HepG2 (cell line): ENCODE data around the gene CIAPIN1. TPM values are rescaled to one million over a fixed set of nuclear protein-coding genes. Genes with fewer than 3 reads are reported as not detected.

Experiments used
- ARNT2 ChIP-seq: sonication (generic); formaldehyde crosslinking; IDR thresholded peaks from 2 replicates; pipeline ENCODE4 v1.8.0; 2022; ENCODE audit warnings: mild to moderate bottlenecking, low read depth, missing genetic modification reagents, moderate library complexity
- BCLAF1 ChIP-seq: fragments of 450-650 bp; IDR thresholded peaks from 2 replicates; pipeline ENCODE4 v1.6.1; 2017; ENCODE audit warnings: mild to moderate bottlenecking
- GATAD2A ChIP-seq: IDR thresholded peaks from 2 replicates; pipeline ENCODE4 v1.6.1; 2016
- KLF13 ChIP-seq: sonication (generic); formaldehyde crosslinking; IDR thresholded peaks from 2 replicates; pipeline ENCODE4 v1.4.0; 2020; ENCODE audit warnings: mild to moderate bottlenecking, missing genetic modification reagents
- KLF6 ChIP-seq: IDR thresholded peaks from 2 replicates; pipeline ENCODE4 v1.8.0; 2016; ENCODE audit warnings: missing biosample characterization, missing genetic modification reagents
- MTF1 ChIP-seq: sonication (generic); formaldehyde crosslinking; IDR thresholded peaks from 2 replicates; pipeline ENCODE4 v1.5.0; 2020; ENCODE audit warnings: missing genetic modification reagents
- NR2C2 ChIP-seq: sonication (generic); formaldehyde crosslinking; IDR thresholded peaks from 2 replicates; pipeline ENCODE4 v1.4.0; 2020; ENCODE audit warnings: missing genetic modification reagents, mild to moderate bottlenecking, moderate library complexity, borderline replicate concordance
- PLRG1 ChIP-seq: fragments of 450-650 bp; conservative IDR thresholded peaks from 2 replicates; pipeline ENCODE4 v1.6.1; 2016
- RAD21 ChIP-seq: fragments of 450-650 bp; formaldehyde crosslinking; IDR thresholded peaks from 2 replicates; pipeline ENCODE4 v1.5.0; 2020; ENCODE audit warnings: mild to moderate bottlenecking
- RFX5 ChIP-seq: IDR thresholded peaks from 2 replicates; pipeline ENCODE4 v1.6.1; 2011; ENCODE audit warnings: low read depth, low read length, improper control_type of control experiment
- STAG1 ChIP-seq: sonication (generic); formaldehyde crosslinking; IDR thresholded peaks from 2 replicates; pipeline ENCODE4 v1.4.0; 2020; ENCODE audit warnings: missing genetic modification reagents
- TIGD3 ChIP-seq: sonication (generic); formaldehyde crosslinking; IDR thresholded peaks from 2 replicates; pipeline ENCODE4 v1.5.1; 2020; ENCODE audit warnings: mild to moderate bottlenecking, missing genetic modification reagents, borderline replicate concordance
- YEATS2 ChIP-seq: sonication (generic); formaldehyde crosslinking; IDR thresholded peaks from 2 replicates; pipeline ENCODE4 v1.4.0; 2020; ENCODE audit warnings: missing genetic modification reagents, borderline replicate concordance
- YY1 ChIP-seq: IDR thresholded peaks from 2 replicates; pipeline ENCODE4 v1.6.1; 2011; ENCODE audit warnings: low read length, low read depth, moderate library complexity, mild to moderate bottlenecking; ENCODE audit not compliant: insufficient read depth, insufficient replicate concordance
- ZBTB25 ChIP-seq: IDR thresholded peaks from 2 replicates; pipeline ENCODE4 v1.6.1; 2018; ENCODE audit warnings: missing genetic modification reagents
- ZKSCAN1 ChIP-seq: fragments of 150-350 bp; IDR thresholded peaks from 2 replicates; pipeline ENCODE4 v1.6.1; 2014; ENCODE audit warnings: low read length
- ZNF276 ChIP-seq: sonication (generic); formaldehyde crosslinking; IDR thresholded peaks from 2 replicates; pipeline ENCODE4 v1.4.0; 2020; ENCODE audit warnings: mild to moderate bottlenecking, low read depth, missing genetic modification reagents
- ZNF550 ChIP-seq: sonication (generic); formaldehyde crosslinking; IDR thresholded peaks from 2 replicates; pipeline ENCODE4 v1.4.0; 2020; ENCODE audit warnings: mild to moderate bottlenecking, missing genetic modification reagents, borderline replicate concordance
- ZNF704 ChIP-seq: sonication (generic); formaldehyde crosslinking; IDR thresholded peaks from 2 replicates; pipeline ENCODE4 v1.8.1; 2023; ENCODE audit warnings: mild to moderate bottlenecking, inconsistent platforms, moderate library complexity, missing genetic modification reagents, borderline replicate concordance
- ZNF879 ChIP-seq: sonication (generic); formaldehyde crosslinking; IDR thresholded peaks from 2 replicates; pipeline ENCODE4 v1.8.1; 2023; ENCODE audit warnings: missing genetic modification reagents
- polyA plus RNA-seq, 8 experiments: library from polyadenylated mRNA; depleted of rRNA in 3 of 8; stranded (reverse) in 7 of 8; unstranded in 1 of 8; fragments of >200 nt; fragmentation: Illumina TruSeq in 4 of 8; extraction: Trizol in 4 of 8; gene quantifications; 2 replicates each; pipeline versions ENCODE4 v1.2.1 to v1.2.3, GENCODE V29; 2011 to 2016; ENCODE audit warnings: low read depth in 4 of 8, missing spikeins in 1 of 8, mixed read lengths in 1 of 8; ENCODE audit not compliant: insufficient read depth in 1 of 8
- total RNA-seq, 5 experiments: library from RNA; depleted of rRNA; stranded (reverse); fragments of >200 nt; fragmentation: Illumina TruSeq; extraction: Trizol; gene quantifications; 2 replicates each; pipeline ENCODE4 v1.2.3, GENCODE V29; 2016; ENCODE audit warnings: low read depth in 1 of 5
- TF ChIP-seq, protein P1 (sequence below): IDR thresholded peaks from 2 replicates; pipeline ENCODE4 v1.6.1; 2016

The CIAPIN1 gene
- total and polyA plus RNA-seq, 2 of the 13 experiments (the other 11 are each of a cell fraction or from before 2014, with no cell fraction given): 69.3 to 89.7 TPM

DNA sequence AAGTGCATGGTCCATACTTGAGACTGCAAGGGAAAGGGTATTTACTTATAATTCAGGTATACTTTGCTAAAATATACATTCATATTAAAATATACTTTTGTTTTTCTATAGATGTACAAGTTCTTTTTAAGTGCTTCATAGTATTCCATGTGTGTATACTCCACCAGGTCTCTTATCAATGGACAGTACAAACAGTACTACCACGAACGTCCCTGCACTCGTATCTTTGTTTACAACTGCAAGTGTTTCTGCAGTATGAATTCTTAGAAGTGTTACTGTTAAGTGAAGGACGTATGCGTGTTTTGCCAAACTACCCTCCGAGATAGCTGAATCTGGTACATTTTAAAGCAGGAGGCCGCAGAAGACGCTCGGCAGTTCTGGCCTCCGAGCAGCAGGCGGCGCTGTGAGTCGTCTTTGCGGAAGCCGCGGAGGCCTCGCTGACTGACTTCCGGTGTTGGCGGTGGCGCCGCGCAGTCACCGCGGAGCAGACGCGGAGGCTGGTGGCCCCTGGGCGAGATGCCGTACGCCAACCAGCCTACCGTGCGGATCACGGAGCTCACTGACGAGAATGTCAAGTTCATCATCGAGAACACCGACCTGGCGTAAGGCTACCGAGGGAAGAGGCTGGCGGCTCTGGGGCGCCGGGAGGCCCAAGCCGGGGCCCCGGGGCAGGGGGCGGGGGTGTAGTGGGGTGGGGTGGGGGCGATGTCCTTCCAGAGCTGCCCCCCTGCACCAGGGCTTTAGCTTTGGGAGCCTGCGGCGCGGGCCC, 15.2 kb upstream of the CIAPIN1 start, which contains the start of gene POLR2C (continued):
- TF ChIP-seq ZNF276 (no peak), BCLAF1 (no peak), YEATS2 (peak; percentile 98), ZNF879 (no peak), MTF1 (CRISPR knock-in tag) (no peak), ZBTB25 (CRISPR knock-in tag) (peak; percentile 95), ZKSCAN1 (peak; percentile 48; the same call in 1 of the 2 replicates), ARNT2 (CRISPR knock-in tag) (peak; percentile 92), RFX5 (peak; percentile 31; the same call in 1 of the 2 replicates), GATAD2A (CRISPR knock-in tag) (peak; percentile 84), ZNF550 (CRISPR knock-in tag) (0 out of 2 replicates have a peak, but pooled peaks have one; percentile 87), KLF13 (CRISPR knock-in tag) (0 out of 2 replicates have a peak, but pooled peaks have one; percentile 82), STAG1 (peak; percentile 78), RAD21 (CRISPR knock-in tag) (peak; percentile 92), YY1 (peak; percentile 89), TIGD3 (CRISPR knock-in tag) (no peak), ZNF704 (CRISPR knock-in tag) (0 out of 2 replicates have a peak, but pooled peaks have one; percentile 75), KLF6 (CRISPR knock-in tag) (peak; percentile 99), PLRG1 (no peak), NR2C2 (peak; percentile 49; the same call in 1 of the 2 replicates)
- TF ChIP-seq, protein P1, sequence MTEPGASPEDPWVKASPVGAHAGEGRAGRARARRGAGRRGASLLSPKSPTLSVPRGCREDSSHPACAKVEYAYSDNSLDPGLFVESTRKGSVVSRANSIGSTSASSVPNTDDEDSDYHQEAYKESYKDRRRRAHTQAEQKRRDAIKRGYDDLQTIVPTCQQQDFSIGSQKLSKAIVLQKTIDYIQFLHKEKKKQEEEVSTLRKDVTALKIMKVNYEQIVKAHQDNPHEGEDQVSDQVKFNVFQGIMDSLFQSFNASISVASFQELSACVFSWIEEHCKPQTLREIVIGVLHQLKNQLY (CRISPR knock-in tag): no peak
